ENCODE measurements around the gene PAX9. TPM values are rescaled to one million over a fixed set of nuclear protein-coding genes. Genes with fewer than 3 reads are reported as not detected.

Gene PAX9
- total and polyA plus RNA-seq, 2 of the 13 experiments (the other 11 are each of a cell fraction or from before 2014, with no cell fraction given) = 0.03 TPM; not detected in 1

- BruUV-seq (replicated peaks) = no TSS peak
- H3K36me3 ChIP-seq (replicated peaks in 1 of 2; ENCODE audit: control insufficient read depth in 1 of 2, insufficient read depth in 2 of 2, low read length in 2 of 2) = no peaks in the 10 kb centered on the region
- peaks cover 10% of the 10 kb centered on the region; the same call in 1 of the 2 replicates for H3K4me1 ChIP-seq (ENCODE audit: insufficient read depth, low read length)
- DNase-seq (ENCODE audit: low spot score) (peak; percentile 21), ATAC-seq (peak; percentile 41), FAIRE-seq (no peak)
- 13% methylated on average over 5 of the region's 5 CpGs for WGBS (ENCODE audit: low lambda C conversion rate)
- no peaks in the 10 kb centered on the region for H3K27me3 ChIP-seq (ENCODE audit: control insufficient read depth in 1 of 2, insufficient read depth in 2 of 2, low read length in 2 of 2)
- H3K27ac ChIP-seq (ENCODE audit: extremely low read length, insufficient read depth, low read length) = no peak overlapping the region
- no peak overlapping the region for H3K9ac ChIP-seq (ENCODE audit: insufficient read depth, low read depth, low read length)
- no peak overlapping the region for H3K4me3 ChIP-seq (replicated peaks in 1 of 3; ENCODE audit: insufficient read depth in 1 of 3, low read depth in 2 of 3, low read length in 3 of 3)
- intact Hi-C loops (cut with micrococcal nuclease; ENCODE audit: unreplicated experiment) = no loop called here
- in situ Hi-C loops (cut with HindIII; ENCODE audit: extremely low pct_ligation_motif_present, low pct_unique_long_range_greater_than_20kb) = no loop called here
- H3K4me2 ChIP-seq (ENCODE audit: low read depth, low read length) = no peak overlapping the region
- H3K79me2 ChIP-seq (ENCODE audit: insufficient read depth, low read length) = no peaks in the 10 kb centered on the region
- H2AFZ ChIP-seq (ENCODE audit: low read length) = no peak overlapping the region
- CTCF ChIA-PET (ENCODE audit: low intra/inter-chr PET ratio, low total read pairs) = no interaction called here
- no peaks in the 10 kb centered on the region for H4K20me1 ChIP-seq (ENCODE audit: insufficient read depth, low read length)
- H3K9me3 ChIP-seq (ENCODE audit: low read length) = no peaks in the 10 kb centered on the region
- POLR2A ChIA-PET = no interaction called here
- no peak for TF ChIP-seq ZNF75D (CRISPR knock-in tag; IDR thresholded peaks at IDR 0.05; ENCODE audit: borderline replicate concordance)
- no peak for TF ChIP-seq TBX2 (CRISPR knock-in tag; IDR thresholded peaks at IDR 0.05; ENCODE audit: borderline replicate concordance)
- no peak for TF ChIP-seq ZNF335 (CRISPR knock-in tag; IDR thresholded peaks at IDR 0.05)
- no peak for TF ChIP-seq FOXA1 (IDR thresholded peaks at IDR 0.05)
- 0 out of 2 replicates have a peak, but pooled peaks have one; percentile 26 for TF ChIP-seq FOXA1 (CRISPR knock-in tag; IDR thresholded peaks at IDR 0.05)
- TF ChIP-seq ZNF12 (CRISPR knock-in tag; IDR thresholded peaks at IDR 0.05) = 0 out of 2 replicates have a peak, but pooled peaks have one; percentile 18
- TF ChIP-seq, protein P1, sequence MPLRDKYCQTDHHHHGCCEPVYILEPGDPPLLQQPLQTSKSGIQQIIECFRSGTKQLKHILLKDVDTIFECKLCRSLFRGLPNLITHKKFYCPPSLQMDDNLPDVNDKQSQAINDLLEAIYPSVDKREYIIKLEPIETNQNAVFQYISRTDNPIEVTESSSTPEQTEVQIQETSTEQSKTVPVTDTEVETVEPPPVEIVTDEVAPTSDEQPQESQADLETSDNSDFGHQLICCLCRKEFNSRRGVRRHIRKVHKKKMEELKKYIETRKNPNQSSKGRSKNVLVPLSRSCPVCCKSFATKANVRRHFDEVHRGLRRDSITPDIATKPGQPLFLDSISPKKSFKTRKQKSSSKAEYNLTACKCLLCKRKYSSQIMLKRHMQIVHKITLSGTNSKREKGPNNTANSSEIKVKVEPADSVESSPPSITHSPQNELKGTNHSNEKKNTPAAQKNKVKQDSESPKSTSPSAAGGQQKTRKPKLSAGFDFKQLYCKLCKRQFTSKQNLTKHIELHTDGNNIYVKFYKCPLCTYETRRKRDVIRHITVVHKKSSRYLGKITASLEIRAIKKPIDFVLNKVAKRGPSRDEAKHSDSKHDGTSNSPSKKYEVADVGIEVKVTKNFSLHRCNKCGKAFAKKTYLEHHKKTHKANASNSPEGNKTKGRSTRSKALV (CRISPR knock-in tag; IDR thresholded peaks at IDR 0.05) = no peak
- TF ChIP-seq, protein P2, sequence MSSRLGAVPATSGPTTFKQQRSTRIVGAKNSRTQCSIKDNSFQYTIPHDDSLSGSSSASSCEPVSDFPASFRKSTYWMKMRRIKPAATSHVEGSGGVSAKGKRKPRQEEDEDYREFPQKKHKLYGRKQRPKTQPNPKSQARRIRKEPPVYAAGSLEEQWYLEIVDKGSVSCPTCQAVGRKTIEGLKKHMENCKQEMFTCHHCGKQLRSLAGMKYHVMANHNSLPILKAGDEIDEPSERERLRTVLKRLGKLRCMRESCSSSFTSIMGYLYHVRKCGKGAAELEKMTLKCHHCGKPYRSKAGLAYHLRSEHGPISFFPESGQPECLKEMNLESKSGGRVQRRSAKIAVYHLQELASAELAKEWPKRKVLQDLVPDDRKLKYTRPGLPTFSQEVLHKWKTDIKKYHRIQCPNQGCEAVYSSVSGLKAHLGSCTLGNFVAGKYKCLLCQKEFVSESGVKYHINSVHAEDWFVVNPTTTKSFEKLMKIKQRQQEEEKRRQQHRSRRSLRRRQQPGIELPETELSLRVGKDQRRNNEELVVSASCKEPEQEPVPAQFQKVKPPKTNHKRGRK (CRISPR knock-in tag; IDR thresholded peaks at IDR 0.05) = no peak
- no peak for TF ChIP-seq ZNF563 (CRISPR knock-in tag; IDR thresholded peaks at IDR 0.05)
- TF ChIP-seq ZNF691 (CRISPR knock-in tag; IDR thresholded peaks at IDR 0.05; ENCODE audit: borderline replicate concordance, low read depth) = no peak
- TF ChIP-seq SOX13 (IDR thresholded peaks at IDR 0.05) = no peak
- no peak for TF ChIP-seq SOX13 (CRISPR knock-in tag; conservative IDR thresholded peaks at IDR 0.05 in 1 of 2, IDR thresholded peaks at IDR 0.05 in 1 of 2)
- TF ChIP-seq CREM (IDR thresholded peaks at IDR 0.05) = no peak
- peak; percentile 34; the same call in 1 of the 2 replicates for TF ChIP-seq CREM (CRISPR knock-in tag; IDR thresholded peaks at IDR 0.05)
- 0 out of 2 replicates have a peak, but pooled peaks have one; percentile 16 for TF ChIP-seq ZNF331 (CRISPR knock-in tag; IDR thresholded peaks at IDR 0.05)
- TF ChIP-seq, protein P3, sequence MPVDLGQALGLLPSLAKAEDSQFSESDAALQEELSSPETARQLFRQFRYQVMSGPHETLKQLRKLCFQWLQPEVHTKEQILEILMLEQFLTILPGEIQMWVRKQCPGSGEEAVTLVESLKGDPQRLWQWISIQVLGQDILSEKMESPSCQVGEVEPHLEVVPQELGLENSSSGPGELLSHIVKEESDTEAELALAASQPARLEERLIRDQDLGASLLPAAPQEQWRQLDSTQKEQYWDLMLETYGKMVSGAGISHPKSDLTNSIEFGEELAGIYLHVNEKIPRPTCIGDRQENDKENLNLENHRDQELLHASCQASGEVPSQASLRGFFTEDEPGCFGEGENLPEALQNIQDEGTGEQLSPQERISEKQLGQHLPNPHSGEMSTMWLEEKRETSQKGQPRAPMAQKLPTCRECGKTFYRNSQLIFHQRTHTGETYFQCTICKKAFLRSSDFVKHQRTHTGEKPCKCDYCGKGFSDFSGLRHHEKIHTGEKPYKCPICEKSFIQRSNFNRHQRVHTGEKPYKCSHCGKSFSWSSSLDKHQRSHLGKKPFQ (CRISPR knock-in tag; IDR thresholded peaks at IDR 0.05; ENCODE audit: insufficient replicate concordance) = no peak
- 0 out of 2 replicates have a peak, but pooled peaks have one; percentile 4 for TF ChIP-seq DNMT3B (CRISPR knock-in tag; conservative IDR thresholded peaks at IDR 0.05)
- TF ChIP-seq ZIK1 (CRISPR knock-in tag; IDR thresholded peaks at IDR 0.05; ENCODE audit: borderline replicate concordance, low read depth) = no peak
- no peak for TF ChIP-seq ZNF569 (CRISPR knock-in tag; IDR thresholded peaks at IDR 0.05; ENCODE audit: borderline replicate concordance)
- TF ChIP-seq FOXP1 (IDR thresholded peaks at IDR 0.05) = no peak
- no peak for TF ChIP-seq FOXP1 (CRISPR knock-in tag; IDR thresholded peaks at IDR 0.05)
- TF ChIP-seq ZBTB3 (CRISPR knock-in tag; IDR thresholded peaks at IDR 0.05; ENCODE audit: borderline replicate concordance, low read depth) = 0 out of 2 replicates have a peak, but pooled peaks have one; percentile 28
Measured at GRCh38 chr14:36717363-36717762, 55.7 kb downstream of the PAX9 start.

Measured in HepG2 (cell line).